Measurements from ENCODE around the gene PLAU. TPM values are rescaled to one million over a fixed set of nuclear protein-coding genes. Genes with fewer than 3 reads are reported as not detected.

PLAU gene
- total and polyA plus RNA-seq, 2 of the 13 experiments (the other 11 are each of a cell fraction or from before 2014, with no cell fraction given), result 0.45 to 11.2 TPM

- in situ Hi-C loops (cut with HindIII; ENCODE audit: extremely low pct_ligation_motif_present, low pct_unique_long_range_greater_than_20kb) (no loop called here), intact Hi-C loops (cut with micrococcal nuclease; ENCODE audit: unreplicated experiment) (no loop called here)
- H3K9me3 ChIP-seq (ENCODE audit: low read length), result no peaks in the 10 kb centered on the region
- WGBS (ENCODE audit: low lambda C conversion rate), result 9% methylated on average over 2 of the region's 2 CpGs
- H3K4me1 ChIP-seq (ENCODE audit: insufficient read depth, low read length), result no peaks in the 10 kb centered on the region; the same call in 1 of the 2 replicates
- no peak overlapping the region for H3K27ac ChIP-seq (ENCODE audit: extremely low read length, insufficient read depth, low read length)
- FAIRE-seq (no peak), DNase-seq (ENCODE audit: low spot score) (no peak), ATAC-seq (no peak)
- no peak overlapping the region for H2AFZ ChIP-seq (ENCODE audit: low read length)
- TF ChIP-seq SATB2 (CRISPR knock-in tag; IDR thresholded peaks at IDR 0.05) (no peak), ELK4 (CRISPR knock-in tag; IDR thresholded peaks at IDR 0.05; ENCODE audit: borderline replicate concordance) (no peak), ZNF383 (CRISPR knock-in tag; IDR thresholded peaks at IDR 0.05; ENCODE audit: borderline replicate concordance) (no peak), ZNF547 (CRISPR knock-in tag; IDR thresholded peaks at IDR 0.05) (no peak), NR1H2 (CRISPR knock-in tag; IDR thresholded peaks at IDR 0.05; ENCODE audit: borderline replicate concordance, low read depth) (no peak), RBFOX2 (IDR thresholded peaks at IDR 0.05; ENCODE audit: low read depth, low read length) (no peak), TIGD3 (CRISPR knock-in tag; IDR thresholded peaks at IDR 0.05; ENCODE audit: borderline replicate concordance) (no peak), THAP9 (CRISPR knock-in tag; IDR thresholded peaks at IDR 0.05; ENCODE audit: borderline replicate concordance) (no peak), PRPF4 (IDR thresholded peaks at IDR 0.05; ENCODE audit: low read depth, low read length, poor library complexity, severe bottlenecking) (no peak), NPAS2 (CRISPR knock-in tag; IDR thresholded peaks at IDR 0.05; ENCODE audit: borderline replicate concordance) (no peak), HMG20B (CRISPR knock-in tag; conservative IDR thresholded peaks at IDR 0.05) (no peak)
- H4K20me1 ChIP-seq (ENCODE audit: insufficient read depth, low read length), result no peaks in the 10 kb centered on the region
- BruUV-seq (replicated peaks), result no TSS peak
- ChIA-PET CTCF (ENCODE audit: low intra/inter-chr PET ratio, low total read pairs) (no interaction called here), POLR2A (no interaction called here)
- no peak overlapping the region for H3K4me2 ChIP-seq (ENCODE audit: low read depth, low read length)
- no peak overlapping the region for H3K4me3 ChIP-seq (replicated peaks in 1 of 3; ENCODE audit: insufficient read depth in 1 of 3, low read depth in 2 of 3, low read length in 3 of 3)
- peaks cover 1 to 4% of the 10 kb centered on the region in 2 experiments; a peak in 2 of 5 replicates for H3K27me3 ChIP-seq (ENCODE audit: control insufficient read depth in 1 of 2, insufficient read depth in 2 of 2, low read length in 2 of 2)
- no peaks in the 10 kb centered on the region for H3K36me3 ChIP-seq (replicated peaks in 1 of 2; ENCODE audit: control insufficient read depth in 1 of 2, insufficient read depth in 2 of 2, low read length in 2 of 2)
- H3K79me2 ChIP-seq (ENCODE audit: insufficient read depth, low read length), result no peaks in the 10 kb centered on the region
- H3K9ac ChIP-seq (ENCODE audit: insufficient read depth, low read depth, low read length), result no peak overlapping the region
Observed at GRCh38 chr10:73922864-73923133, 11.9 kb downstream of the PLAU start.
